ENCODE results near the gene LRIT1. TPM values are rescaled to one million over a fixed set of nuclear protein-coding genes. Genes with fewer than 3 reads are reported as not detected.

The LRIT1 gene
- total RNA-seq, 1 donor from 2014 or later: not detected

DNA sequence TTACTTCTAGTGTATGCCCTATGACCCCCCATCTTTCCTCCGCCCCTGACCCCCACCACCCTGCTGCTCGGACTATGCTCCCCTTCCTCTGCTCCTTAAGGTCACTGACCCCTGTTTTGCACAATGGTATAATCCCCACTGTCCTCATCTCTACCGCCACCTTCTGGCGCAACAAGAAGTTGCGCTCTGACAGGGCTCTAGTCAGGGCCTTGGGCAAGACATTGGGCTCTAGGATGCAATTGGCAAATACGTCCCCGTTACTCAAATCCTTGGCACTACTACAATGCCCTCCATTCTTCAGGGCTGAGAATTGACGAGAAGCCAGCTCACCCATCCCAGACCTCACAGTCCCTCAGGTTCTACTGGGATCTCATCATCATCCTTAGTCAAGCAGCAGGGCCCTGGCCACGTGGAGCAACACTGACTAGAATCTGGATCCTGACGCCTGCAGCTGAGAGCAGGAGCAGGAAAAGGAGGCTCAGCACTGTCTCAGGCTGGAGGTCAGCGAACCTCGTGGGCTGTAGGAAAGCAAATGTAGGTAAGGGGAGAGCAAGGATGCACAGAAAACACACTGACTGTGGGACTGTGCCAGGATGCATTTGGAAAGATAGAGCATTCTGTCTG, 26.6 kb downstream of the LRIT1 start:
- intact Hi-C loops (cut with micrococcal nuclease): loop anchor here (2.0 kb wide), 1 partner anchor 66 kb away; no protein-coding TSS in a partner anchor

DNA sequence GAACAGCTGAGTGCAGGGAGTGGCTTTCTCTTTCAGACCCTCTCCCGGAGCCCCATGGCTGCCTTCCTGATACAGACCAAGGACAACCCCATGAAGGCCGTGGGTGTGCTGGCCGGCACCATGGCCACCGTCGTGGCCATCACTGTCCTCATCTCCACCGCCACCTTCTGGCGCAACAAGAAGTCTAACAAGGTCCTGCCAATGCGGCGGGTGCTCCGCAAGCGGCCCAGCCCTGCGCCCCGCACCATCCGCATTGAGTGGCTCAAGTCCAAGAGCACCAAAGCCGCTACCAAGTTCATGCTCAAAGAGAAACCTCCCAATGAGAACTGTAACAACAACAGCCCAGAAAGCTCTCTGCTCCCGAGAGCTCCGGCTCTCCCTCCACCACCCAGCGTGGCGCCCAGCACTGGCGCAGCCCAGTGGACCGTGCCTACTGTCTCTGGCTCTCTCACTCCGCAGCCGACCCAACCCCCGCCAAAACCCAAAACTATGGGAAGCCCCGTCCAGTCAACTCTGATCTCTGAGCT, 27.2 kb downstream of the LRIT1 start:
- intact Hi-C loops (cut with micrococcal nuclease): loop anchor here (2.0 kb wide), 1 partner anchor 65 kb away; no protein-coding TSS in a partner anchor

DNA sequence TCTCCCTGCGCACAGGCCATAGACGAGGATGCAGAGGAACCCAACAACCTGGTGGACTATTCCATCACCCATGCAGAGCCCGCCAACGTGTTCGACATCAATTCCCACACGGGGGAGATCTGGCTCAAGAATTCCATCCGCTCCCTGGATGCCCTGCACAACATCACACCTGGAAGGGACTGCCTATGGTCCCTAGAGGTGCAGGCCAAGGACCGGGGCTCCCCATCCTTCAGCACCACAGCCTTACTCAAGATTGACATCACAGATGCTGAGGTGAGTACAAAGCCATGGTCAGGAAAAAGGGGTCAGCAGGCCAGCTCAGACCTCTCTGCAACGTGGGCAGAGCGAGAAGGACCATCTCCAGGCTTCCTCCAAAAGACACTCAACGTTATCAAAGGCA, 28.3 kb downstream of the LRIT1 start:
- intact Hi-C loops (cut with micrococcal nuclease): no loop called here

DNA sequence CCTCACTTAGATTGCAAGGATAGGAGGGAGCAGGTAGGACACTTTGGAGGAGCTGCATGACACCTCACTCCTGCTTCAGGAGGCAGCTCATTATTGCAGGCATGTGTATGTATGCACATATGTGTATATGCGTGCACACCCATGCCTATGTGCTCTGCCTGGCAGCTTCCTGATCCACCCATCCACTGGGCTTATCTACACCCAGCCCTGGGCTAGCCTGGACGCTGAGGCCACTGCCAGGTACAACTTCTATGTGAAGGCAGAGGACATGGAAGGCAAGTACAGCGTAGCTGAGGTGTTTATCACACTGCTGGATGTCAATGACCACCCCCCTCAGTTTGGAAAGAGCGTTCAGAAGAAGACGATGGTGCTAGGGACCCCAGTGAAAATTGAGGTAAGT, 29.3 kb downstream of the LRIT1 start:
- intact Hi-C loops (cut with micrococcal nuclease): no loop called here

DNA sequence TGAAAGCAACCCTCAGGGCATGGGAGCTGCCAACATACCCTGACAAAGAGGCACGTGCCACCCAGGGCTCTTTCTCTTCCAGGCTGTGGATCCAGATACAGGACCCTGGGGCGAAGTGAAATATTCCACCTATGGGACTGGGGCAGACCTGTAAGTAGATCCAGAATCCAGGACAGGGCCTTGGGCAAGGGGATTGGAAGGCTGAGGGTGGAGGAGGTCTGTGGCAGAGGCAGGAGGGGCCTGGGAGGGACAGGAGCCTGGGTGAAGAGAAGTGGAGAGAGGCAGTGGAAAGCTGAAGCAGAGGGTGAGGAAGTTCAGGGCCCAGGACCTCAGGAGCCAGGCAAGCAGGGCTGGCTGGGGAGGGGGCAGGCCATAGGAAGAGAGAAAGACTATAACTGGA, 29.8 kb downstream of the LRIT1 start:
- intact Hi-C loops (cut with micrococcal nuclease): no loop called here

DNA sequence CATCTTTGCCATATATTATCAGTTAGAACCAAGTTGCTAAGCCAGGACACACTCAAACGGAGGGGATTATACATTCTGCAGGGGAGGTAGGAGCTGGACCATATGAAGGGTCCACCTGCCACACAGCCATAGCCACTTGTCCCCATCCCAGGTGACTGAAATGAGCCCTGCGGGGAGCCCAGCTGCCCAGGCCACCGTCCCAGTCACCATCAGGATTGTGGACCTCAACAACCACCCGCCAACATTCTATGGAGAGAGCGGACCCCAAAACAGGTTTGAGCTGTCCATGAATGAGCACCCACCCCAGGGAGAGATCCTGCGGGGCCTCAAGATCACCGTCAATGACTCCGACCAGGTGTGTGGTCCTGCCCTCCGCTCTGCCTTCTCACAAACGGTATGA, 33.3 kb downstream of the LRIT1 start:
- intact Hi-C loops (cut with micrococcal nuclease): no loop called here

DNA sequence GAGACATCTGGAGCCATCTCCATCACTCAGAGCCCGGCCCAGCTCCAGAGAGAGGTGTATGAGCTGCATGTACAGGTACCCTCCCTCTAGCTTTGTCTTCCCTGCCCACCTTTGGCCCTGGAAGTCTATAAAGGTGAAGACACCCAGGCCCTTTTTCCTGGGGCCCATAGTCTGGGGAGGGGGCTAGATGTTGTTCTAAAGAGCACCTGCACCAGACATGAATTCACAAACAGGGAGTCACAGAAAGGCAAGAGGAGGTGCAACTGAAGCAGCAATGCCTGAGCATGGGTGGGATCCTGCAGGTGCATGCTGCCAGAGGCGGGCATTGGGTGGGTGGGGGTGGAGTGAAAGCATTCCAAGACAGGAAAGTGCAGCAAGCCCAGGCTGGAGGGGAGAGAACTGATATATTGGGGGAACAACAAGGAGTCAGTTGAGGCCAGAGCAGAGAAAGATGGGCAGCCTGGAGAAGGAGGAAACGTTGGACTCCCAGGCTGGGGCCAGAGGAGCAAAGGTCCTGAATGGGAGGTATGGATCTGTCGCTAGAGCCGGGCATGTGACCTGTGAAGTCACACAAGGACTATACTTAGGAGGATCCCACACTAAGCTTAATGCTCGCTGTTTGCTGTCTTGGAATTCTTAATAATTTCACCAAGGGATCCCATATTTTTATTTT, 35.4 kb downstream of the LRIT1 start:
- intact Hi-C loops (cut with micrococcal nuclease): loop anchor here (1.0 kb wide), 1 partner anchor 58 kb away; no protein-coding TSS in a partner anchor

DNA sequence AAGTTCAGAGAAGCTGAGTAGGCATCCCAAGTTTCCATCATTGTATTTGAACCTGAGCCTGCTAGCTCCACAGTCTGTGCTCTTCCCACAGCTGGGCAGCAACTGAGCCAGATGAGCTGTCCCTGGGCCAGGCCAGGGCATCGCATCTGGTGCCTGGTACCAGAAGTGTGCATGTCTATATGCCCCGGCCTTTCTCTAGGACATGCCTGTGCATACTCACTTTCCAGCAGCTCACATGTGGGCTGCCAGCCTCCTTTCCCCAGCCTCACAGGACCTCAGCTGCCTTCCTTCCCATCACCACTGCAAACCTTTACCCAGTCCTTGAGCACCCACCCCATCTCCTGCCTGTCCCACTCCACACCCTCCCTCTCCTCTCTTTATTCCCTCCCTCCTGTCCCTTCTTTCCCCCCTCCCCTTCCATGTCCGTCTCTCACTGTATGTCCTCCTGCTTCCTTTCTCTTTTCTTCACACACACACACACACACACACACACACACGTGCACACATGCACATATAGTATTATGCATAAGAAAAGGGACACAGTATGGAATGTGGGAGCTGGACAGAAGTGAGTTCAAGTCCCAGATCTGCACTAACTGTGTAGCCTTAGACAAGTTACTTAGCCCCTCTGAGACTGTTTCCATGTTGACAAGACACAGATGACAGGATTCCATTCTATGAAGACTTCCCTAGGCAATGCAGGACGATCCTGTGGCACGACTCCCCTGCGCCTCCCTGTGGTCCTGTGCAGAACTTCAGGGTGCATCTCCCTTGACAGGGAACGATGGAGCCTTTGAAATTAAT, 36.1 kb downstream of the LRIT1 start:
- intact Hi-C loops (cut with micrococcal nuclease): loop anchor here (1.0 kb wide), 1 partner anchor 57 kb away; no protein-coding TSS in a partner anchor

DNA sequence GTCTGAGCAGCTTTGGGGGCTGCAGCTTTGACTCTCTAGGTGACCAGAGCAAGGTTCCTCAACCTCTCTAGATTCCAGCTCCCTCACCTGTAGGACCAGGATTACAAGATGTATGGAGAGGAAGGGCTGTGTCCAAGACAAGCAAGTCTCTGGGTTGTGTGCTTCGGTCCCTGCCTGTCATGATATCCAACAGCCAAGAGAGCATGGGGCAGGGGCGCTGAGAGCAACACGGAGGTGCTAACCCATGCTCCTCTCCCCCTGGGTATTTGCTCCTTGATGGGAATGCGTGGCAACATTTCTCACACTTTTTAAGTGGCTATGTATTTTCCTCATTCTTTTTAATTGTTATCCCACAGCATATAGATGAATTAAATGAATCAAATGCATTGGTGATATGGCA, 36.7 kb downstream of the LRIT1 start:
- intact Hi-C loops (cut with micrococcal nuclease): loop anchor here (1.0 kb wide), 1 partner anchor 56 kb away; no protein-coding TSS in a partner anchor

DNA sequence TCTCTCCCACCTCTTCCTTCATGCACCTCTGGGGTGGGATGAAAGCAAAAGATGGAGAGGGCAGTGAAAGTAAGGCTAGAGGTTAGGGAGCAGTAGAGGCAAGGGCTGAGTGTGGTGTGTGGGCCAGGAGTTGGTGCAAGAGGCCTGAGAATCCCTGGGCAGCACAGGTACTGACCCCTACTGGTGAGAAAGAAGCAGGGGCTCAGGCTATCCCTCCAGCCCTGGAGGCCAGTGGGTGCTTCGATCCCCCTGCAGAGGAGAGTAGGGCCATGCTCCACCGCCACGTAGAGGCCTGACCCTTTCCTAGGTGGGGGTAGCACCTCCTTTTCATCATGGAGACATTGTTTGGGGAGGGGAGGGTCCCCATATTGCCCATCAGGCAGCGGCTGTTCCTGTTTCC, 37.2 kb downstream of the LRIT1 start:
- intact Hi-C loops (cut with micrococcal nuclease): no loop called here

DNA sequence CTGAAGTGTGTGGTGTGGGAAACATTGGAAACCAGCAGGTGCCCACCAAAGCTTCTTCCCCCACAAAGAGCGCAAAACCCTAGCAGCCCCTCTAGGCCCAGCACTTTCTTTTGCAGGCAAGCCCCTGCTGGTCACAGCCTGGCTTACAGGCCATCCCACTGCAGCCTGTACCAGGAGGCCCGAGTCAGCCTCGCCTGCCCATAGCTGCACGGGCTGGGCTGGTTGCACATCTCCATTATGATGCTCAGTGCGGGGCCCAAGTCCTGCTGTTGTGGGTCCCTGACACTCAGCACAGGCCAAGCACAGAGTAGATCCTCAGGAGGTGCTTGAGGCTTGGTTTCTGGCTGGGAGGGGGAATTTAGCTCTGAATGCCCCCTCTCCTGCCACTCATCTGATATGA, 39.0 kb downstream of the LRIT1 start:
- intact Hi-C loops (cut with micrococcal nuclease): no loop called here

DNA sequence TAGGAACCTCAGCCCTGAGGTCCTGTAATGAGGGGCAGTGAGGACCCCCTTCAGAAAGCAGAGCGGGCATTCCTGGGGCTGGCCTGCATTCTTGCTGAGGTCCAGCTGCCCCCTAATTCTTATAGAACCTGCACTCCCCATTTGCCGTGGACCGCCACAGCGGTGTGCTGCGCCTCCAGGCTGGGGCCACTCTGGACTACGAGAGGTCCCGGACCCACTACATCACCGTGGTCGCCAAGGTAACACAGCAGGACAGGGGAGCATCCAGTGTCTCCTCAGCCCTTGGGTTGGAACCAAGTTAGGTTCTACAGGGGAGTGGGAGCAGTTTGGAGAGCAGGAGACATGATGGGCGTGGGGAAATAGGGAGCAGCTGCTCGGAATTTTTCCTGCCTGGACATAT, 39.7 kb downstream of the LRIT1 start:
- intact Hi-C loops (cut with micrococcal nuclease): no loop called here

DNA sequence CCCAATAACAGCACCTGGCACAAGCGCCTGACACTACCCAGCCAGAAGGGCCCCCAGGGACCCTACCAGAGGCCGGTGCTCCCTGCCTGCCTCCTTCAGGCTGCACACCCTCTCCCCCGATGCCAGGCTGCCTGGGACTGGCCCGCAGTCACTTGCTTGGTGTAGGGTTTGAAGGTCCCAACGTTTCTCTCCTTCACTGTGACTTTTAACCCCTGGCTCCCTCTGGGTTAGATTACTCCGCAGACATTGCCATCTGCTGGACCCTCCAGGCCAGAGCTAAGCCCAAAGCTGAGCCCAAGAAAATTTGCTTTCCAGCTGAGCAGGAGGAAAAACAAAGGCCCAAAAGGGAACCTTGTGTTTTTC, 40.1 kb downstream of the LRIT1 start:
- intact Hi-C loops (cut with micrococcal nuclease): no loop called here

DNA sequence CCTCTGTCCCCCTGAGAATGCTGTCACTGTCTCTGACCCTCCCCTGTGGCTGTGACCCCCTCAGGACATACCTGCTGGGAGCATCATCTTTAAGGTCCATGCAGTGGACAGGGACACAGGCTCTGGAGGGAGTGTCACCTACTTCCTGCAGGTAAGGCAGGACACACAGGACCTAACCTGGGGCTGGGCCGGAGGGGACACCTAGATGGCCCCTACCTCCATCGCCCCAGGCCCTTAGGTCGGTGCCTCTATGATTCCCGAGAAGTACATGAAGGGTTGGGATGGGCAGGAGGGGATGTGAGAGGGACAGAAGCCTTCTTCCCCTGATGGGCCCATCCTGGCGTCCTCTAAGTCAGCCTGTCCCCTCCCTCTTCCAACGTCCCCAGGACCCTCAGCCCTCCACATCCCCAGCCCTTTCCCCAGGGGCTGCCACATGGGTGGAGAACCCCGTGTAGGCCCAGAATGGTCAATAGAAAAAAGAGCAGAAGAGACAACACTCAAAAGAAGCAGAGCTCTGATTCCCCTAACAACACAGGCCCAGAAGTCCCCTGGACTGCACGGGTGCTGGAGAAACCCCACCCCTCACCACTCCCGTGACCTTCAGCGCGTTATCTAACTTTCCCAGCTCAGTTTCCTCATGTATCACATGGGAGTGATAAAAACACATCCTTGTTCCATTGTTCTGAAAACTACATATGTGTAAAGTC, 40.7 kb downstream of the LRIT1 start:
- intact Hi-C loops (cut with micrococcal nuclease): no loop called here

DNA sequence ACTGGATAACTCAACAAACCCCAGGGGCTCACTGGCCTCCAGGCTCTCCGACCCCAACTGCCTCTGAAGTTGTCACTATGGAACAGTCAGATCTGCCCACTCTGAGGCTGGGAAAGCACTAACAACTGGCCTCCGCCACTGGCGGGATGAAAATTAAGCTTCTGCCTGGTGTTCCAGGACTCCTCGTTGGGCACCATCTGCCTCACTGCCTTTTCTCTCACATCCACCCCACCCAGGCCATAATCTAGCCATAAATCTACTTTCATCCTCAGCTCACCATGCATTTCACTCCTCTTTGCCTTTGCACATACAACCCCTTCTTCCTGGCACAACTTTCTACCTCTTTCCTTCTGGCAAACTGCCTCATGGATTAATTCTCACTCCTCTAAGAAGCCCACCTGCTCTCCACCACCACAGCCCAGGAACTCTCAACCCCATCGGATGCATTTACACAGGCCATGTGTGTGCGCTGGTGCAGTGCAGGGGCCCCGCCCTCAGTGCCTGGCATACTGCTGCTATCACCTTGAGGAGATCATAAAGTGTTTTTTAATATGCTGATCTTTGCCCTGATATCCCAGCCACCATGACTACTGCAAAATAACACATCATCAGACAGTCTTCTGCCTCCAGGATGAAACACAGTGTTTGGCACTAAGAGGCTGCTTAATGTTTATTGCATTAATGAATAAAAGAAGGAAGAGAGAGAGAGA, 43.0 kb downstream of the LRIT1 start:
- intact Hi-C loops (cut with micrococcal nuclease): no loop called here

DNA sequence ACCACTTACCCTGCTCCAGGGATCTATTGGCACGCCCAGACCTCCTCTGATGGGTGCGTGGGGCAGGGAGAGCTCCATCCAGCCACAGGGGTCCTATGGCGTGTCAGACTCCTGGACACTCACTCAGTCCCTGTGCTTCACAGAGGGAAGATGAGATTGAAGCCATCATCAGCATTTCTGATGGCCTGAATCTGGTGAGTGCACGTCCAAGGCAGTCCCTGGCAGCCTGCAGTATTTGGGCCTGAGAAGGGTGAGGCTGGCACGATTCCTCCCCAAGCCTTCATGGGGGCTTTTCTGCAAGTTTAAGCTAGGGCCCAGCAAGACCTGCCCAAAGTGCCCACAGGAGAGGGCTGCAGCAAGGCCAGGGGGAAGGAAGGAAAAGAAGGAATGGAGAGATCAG, 43.7 kb downstream of the LRIT1 start:
- intact Hi-C loops (cut with micrococcal nuclease): no loop called here

DNA sequence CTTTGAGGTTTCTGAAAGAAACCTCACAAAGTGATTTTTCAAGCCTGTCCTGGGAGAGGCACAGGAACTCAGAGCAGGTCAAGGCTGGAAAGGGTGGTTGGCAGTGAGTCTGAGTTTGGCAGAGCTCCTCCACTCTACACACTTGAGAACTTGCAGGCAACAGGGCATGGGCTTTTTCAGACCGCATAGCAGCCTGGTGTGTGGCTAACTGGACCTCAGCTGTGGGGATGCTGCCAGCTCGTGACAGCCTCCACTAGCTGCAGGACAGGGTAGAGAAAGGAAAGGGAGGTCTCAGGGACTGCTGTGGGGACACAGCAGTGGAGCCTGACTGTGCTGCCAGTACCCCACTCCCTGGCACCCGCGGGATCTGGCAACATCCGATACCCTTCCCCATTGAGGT, 44.4 kb downstream of the LRIT1 start:
- intact Hi-C loops (cut with micrococcal nuclease): no loop called here

DNA sequence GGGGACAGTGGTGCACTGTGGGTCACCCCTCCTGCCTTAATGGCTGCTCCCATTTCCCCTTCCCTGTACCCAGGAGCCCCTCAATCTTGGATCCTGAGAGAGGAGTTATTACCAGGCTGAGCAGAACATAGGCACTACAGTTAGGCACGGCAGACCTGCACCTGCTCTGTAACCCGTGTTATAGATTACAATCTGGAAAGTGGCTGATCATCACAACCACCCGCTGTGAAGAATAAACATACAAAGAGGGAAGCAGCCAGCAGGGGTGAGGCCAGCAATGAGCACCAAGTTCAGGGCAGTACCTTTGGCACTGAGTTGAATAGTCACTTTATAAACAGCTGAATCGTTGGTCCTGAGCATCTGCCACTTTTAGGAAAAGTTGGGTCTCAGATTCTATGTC, 45.3 kb downstream of the LRIT1 start:
- intact Hi-C loops (cut with micrococcal nuclease): no loop called here

DNA sequence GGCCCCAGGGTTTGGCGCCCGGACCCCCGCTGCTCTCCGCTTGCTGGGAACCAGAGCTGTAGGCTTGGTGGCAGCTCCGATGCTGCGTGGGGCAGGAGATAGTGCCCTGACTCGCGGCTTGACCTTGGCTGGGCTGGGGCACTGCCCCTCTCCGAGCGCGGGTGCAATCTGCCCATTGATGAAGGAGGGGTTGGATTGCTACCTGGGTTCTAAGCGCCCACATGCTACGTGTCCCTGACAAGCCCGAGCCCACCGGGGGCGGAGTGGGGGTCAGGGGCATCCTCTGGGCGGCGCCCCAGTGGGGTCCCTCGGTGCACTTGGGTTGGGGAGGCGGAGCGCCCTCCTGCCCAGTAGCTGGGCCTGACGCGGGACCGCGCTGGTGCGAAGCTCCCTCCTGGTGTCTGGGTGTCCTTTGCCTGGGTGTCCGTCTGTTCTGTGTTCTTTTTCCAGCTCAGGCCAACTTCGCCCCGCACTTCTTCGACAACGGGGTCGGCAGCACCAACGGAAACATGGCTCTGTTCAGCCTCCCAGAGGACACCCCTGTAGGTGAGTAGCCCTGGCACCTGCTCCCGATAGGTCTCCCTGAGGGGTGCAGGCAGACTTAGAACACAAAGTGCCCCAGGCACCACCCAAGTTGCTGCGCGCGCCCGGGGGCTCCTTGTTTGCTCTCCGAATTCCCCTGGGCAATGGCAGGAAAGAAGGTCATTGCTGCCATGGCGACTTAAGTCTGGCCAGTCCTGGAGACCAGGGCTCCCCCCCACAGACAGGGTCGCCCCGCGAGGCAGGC, 46.1 kb downstream of the LRIT1 start:
- intact Hi-C loops (cut with micrococcal nuclease): no loop called here

Measured in T-helper 2 cell treated with Interferon-gamma antibody and Interleukin-4, amounts not matched to agents 100 ng/mL and 5 ng/mL, for 36 hours (primary cell).